GM19238 (cell line): ENCODE data around the gene GRM1.
"Not testable (repeated sequence)": the region's sequence is repeated elsewhere in the genome, so short reads cannot be mapped to it uniquely, and the experiment has no call there.

Experiments
- DNase-seq: peaks from one replicate; pipeline ENCODE4 v3.0.0; 2011; ENCODE audit warnings: low spot score; ENCODE audit not compliant: insufficient read length

GRM1 gene

GRCh38 chr6:146191166-146191565 is 162.3 kb downstream of the GRM1 start:
- DNase-seq: no peak

DNA sequence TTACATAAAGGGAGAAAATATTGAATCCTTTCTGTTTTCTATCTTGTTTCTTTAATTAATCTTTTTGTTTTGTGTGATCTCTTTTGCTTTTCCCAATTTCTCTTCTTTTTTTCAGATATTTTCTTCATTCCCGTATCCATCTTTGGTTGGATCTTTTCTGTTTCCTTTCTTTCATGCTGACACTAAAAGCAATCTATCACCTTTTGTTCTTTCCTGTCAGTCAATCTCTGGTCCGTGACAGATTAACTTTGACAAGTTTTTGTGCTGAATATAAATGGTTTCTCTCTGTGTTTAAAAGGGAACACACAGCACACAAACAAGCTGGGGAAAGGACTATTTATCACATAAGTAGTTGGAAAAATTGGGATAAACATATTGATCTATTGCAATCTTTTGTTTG is 162.8 kb downstream of the GRM1 start:
- no peak for DNase-seq

GRCh38 chr6:146194434-146194833 is 165.6 kb downstream of the GRM1 start:
- DNase-seq: no peak

DNA sequence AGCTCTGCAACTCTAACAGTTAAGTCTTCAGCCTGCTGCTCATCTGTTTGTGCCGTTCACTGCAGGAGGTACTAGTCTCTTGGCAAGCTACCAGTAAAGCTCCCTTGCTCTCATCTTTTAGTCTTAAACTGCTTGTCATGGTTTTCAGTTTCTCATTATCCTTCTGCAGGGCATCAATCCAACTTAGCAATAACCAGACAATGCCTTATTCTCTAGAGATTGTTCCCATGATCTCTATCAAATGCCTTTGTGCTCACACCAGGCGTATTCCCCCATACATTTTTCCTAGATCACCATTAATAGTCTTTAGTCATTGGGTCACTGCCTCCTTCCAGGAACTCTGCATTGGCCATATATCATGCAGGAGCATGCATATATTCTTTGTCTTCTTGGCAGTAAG is 171.3 kb downstream of the GRM1 start:
- no peak for DNase-seq

DNA sequence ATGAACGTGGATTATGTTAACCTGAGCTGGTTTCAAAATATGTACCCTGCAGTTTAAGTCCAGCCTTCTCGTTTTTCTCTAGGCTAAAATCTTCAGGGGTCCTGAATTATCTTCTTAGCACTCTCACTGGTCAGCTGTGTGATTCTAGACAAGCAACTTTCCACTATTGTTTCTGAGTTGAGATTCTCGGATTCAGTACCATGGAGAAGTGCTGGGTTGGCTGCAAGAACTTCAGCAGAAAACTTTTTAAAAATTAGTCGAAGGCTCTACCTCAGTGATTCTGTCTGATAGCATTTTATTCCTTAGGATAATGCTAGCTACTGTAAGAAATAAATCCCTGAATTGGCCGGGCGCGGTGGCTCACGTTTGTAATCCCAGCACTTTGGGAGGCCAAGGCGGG is 173.7 kb downstream of the GRM1 start:
- no peak for DNase-seq

GRCh38 chr6:146209942-146210341 is 181.1 kb downstream of the GRM1 start:
- DNase-seq: no peak

GRCh38 chr6:146210406-146211083 is 181.7 kb downstream of the GRM1 start:
- DNase-seq: no peak

GRCh38 chr6:146211646-146212045 is 182.8 kb downstream of the GRM1 start:
- DNase-seq: no peak

- DNase-seq: no peak
Observed at GRCh38 chr6:146212781-146213180, 183.9 kb downstream of the GRM1 start.

- DNase-seq: no peak
Observed at GRCh38 chr6:146219101-146219500, 190.2 kb downstream of the GRM1 start.

- no peak for DNase-seq
Observed at GRCh38 chr6:146224449-146224848, 195.6 kb downstream of the GRM1 start.

DNA sequence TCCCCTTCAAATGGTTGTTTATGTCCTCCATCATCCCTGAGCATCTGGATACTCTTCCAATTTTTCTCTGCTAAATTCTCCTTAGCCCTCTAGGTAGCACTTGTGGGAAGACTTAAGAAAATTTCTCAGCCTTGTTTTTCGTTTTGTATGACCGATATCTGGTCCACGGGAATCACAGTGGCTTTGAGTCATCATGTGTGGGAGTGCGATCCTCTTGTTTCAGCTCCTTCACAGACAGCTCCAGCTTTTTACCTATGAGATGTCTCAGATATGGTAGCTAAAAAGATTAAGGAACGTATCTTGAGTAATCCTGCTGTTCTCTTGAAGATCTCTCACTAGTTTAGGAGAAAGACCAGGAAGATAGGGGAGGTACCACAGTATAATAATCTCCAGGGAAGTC is 196.1 kb downstream of the GRM1 start:
- no peak for DNase-seq

GRCh38 chr6:146240322-146240721 is 211.5 kb downstream of the GRM1 start:
- DNase-seq: no peak

DNA sequence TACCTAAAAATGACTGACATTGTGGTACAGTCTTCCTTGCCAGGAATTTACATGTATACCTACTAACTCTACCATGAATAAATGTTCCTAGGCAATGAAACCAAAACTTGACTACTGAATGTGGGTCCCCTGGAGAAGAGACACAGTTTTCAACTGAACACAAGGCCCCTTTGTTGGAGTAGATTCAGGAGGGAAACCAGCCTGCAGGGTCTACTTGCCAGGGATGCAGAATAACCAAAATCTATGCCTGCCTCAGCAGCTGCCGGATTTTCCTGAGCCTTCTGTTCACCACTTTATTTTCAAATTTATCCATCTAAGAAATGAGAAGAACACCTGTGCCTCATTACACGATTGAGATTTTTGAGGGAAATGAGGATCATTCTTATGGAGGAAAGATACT is 211.9 kb downstream of the GRM1 start:
- DNase-seq: no peak

- not testable (repeated sequence) for DNase-seq
Observed at GRCh38 chr6:146243646-146244045, 214.8 kb downstream of the GRM1 start.

DNA sequence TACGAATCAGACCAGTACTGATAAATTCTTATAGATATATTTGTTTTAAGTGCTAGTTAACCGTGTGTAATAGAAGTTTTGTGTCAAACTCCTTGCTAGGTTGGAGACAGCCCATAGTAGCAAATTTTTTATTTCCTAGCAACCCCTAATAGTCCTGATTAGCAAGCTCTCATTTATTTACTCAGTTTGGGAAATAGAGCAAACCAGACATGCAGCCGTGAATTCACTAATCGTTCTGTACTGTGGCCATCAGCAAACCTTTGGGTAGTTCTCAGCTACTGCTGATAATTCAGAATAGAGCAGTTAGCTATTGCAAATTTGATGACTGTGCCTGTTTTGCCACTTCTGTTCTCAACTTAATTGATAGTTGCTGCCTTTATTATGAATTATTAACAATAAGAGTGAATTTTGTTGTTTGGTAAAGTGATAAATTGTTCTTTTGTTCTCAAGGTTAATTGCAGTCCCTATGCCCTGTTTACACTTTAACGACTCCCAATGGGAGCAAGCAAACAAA is 215.8 kb downstream of the GRM1 start:
- no peak for DNase-seq

DNA sequence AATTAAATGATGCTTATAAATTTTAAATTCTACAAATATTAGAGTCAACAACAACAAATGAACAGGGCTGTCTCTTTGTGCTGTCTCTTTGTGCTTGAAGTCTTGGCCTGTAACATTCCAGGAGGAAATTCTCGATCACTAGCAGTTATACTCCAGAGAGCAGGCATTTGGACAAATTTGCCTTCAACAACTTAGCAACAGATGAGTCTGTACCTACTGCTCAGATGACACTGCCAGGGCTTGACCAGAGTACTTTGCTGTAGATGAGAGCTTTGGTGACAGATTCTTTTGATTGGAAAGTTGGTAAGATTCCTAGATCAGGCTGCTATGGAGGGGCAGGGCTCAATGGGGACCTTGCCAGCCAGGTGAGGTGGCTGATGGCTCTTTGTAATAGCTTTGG is 217.2 kb downstream of the GRM1 start:
- no peak for DNase-seq

DNA sequence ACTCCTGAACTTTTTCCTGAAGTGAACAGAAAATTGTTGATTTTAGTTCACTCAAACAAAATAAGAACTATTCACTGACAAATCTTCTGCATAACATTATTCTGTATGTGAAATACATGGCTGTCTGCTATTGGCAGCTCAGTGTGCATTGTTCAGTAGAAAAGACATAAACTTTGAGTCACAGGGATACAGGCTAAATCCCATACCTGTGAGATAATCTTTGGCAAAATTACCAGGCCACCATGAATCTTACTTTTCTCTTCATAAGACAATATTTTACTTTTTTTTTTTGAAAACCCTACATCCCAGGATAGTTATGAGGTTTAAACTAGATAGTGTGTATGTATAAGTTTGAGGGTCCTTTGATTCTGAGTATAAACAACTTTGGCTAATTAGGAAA is 224.8 kb downstream of the GRM1 start:
- no peak for DNase-seq

- no peak for DNase-seq
Observed at GRCh38 chr6:146258206-146258605, 229.3 kb downstream of the GRM1 start.

- DNase-seq: no peak
Observed at GRCh38 chr6:146260886-146261285, 232.0 kb downstream of the GRM1 start.

DNA sequence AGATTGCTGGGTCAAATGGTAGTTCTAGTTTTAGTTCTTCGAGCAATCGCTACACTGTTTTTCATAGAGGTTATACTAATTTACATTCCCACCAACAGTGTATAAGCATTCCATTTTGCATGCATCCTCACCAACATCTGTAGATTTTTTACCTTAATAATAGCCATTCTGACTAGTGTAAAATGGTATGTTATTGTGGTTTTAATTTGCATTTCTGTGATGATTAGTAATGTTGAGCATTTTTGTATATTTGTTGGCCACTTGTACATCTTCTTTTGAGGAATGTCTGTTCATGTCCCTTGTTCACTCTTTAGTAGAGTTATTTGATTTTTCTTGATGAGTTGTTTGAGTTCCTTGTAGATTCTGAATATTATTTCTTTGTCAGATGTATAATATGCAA is 236.2 kb downstream of the GRM1 start:
- no peak for DNase-seq

DNA sequence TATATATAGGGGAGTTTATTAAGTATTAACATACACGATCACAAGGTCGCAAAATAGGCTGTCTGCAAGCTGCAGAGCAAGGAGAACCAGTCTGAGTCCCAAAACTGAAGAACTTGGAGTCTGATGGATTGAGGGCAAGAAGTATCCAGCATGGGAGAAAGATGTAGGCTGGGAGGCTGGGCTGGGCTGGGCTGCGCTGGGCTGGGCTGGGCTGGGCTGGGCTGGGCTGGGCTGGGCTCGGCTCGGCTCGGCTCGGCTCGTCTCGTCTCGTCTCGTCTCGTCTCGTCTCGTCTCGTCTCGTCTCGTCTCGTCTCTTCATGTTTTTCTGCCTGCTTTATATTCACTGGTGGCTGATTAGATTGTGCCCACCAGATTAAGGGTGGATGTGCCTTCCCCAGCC is 238.6 kb downstream of the GRM1 start:
- DNase-seq: no peak

- no peak for DNase-seq
Observed at GRCh38 chr6:146267946-146268345, 239.1 kb downstream of the GRM1 start.

DNA sequence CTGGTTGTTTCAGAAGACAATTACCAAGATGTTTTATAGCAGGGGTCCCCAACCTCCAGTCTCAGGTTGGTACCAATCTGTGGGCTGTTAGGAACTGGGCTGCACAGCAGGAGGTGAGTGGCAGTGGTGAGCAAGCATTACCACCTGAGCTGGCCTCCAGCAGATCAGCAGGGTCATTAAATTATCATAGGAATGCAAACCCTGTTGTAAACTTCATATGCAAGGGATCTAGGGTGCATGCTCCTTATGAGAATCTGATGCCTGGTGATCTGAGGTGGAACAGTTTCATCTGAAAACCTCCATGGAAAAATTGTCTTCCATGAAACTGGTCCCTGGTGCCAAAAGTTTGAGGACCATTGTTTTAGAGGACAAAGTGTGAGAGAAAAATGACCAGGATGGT is 240.6 kb downstream of the GRM1 start:
- no peak for DNase-seq
